ENCODE data around the gene FAM217B.

DNA sequence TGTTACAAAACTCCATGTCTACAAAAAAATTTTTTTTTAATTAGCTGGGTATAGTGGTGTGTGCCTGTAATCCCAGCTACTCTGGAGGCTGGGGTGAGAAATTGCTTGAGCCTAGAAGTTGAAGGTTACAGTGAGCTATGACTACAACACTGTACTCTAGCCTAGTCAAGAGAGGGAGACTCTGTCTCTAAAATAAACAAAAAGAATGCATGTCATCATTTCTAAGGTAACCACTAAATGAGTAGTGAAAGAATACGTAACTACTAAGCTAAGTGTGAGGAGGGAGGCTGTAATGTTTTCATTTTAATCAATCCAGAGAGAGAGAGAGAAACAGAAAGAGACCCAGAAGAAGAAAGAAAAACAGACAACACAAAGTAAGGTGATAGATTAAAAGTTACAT, 16.7 kb upstream of the FAM217B start:
- TF ChIP-seq POLR2AphosphoS5 (IDR thresholded peaks at IDR 0.05; ENCODE audit: borderline replicate concordance, low read depth, low read length) (no peak), EZH2 (IDR thresholded peaks at IDR 0.05) (no peak), FOXP2 (optimal IDR thresholded peaks at IDR 0.05; ENCODE audit: control extremely low read depth, extremely low read length, insufficient read depth) (no peak)

Data from SK-N-MC (cell line).